HUES6 (cell line): ENCODE results near the gene MINDY4.

Source experiments
- H3K27ac ChIP-seq: 2 replicates; pipeline ENCODE4 v1.7.0; 2013; ENCODE audit warnings: low read depth, mild to moderate bottlenecking, low read length, inconsistent platforms
- H3K27me3 ChIP-seq: 2 replicates; pipeline ENCODE4 v1.6.1; 2013; ENCODE audit warnings: low read length; ENCODE audit not compliant: control insufficient read depth, insufficient read depth
- H3K36me3 ChIP-seq: 2 replicates; pipeline ENCODE4 v1.6.1; 2013; ENCODE audit warnings: low read length; ENCODE audit not compliant: control insufficient read depth, insufficient read depth
- H3K4me1 ChIP-seq: 2 replicates; pipeline ENCODE4 v1.6.1; 2013; ENCODE audit warnings: low read length; ENCODE audit not compliant: control insufficient read depth, insufficient read depth
- H3K4me3 ChIP-seq: 2 replicates; pipeline ENCODE4 v1.5.1; 2013; ENCODE audit warnings: low read depth, low read length
- H3K9ac ChIP-seq: one replicate; pipeline ENCODE4 v1.6.1; 2013; ENCODE audit warnings: mild to moderate bottlenecking, low read length
- H3K9me3 ChIP-seq: 2 replicates; pipeline ENCODE4 v1.6.1; 2013; ENCODE audit warnings: low read depth, low read length; ENCODE audit not compliant: control insufficient read depth, insufficient read depth

MINDY4 gene

DNA sequence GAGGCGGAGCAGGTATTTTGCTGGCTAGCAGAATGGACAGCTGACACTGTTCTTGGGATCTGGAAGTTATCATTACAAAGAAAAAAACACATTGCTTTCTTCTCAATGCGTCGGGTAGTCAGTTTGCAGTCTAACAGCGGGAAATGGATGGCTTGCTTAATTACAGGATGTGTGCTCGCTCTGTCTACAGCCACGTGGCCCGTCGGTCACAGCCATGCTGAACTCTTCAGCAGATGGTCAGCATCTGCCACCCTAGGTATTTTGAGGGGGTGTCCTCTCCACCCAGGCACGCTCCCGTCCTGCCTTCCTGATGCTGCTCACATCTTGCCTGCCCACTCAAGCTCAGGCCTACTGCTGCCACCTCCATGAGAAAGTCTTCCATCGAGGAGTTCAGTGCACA is 39.6 kb upstream of the MINDY4 start:
- H3K4me3 ChIP-seq = no peak overlapping the region
- H3K36me3 ChIP-seq = no peaks in the 10 kb centered on the region
- H3K4me1 ChIP-seq = peaks cover 17% of the 10 kb centered on the region
- no peaks in the 10 kb centered on the region for H3K27me3 ChIP-seq
- H3K9ac ChIP-seq = no peak overlapping the region
- no peak overlapping the region for H3K27ac ChIP-seq
- H3K9me3 ChIP-seq = no peaks in the 10 kb centered on the region

- Histone ChIP-seq H3K4me1 (peaks cover 8% of the 10 kb centered on the region; the same call in 1 of the 2 replicates), H3K4me3 (no peak overlapping the region), H3K9me3 (no peaks in the 10 kb centered on the region), H3K27ac (no peak overlapping the region), H3K36me3 (no peaks in the 10 kb centered on the region), H3K9ac (no peak overlapping the region), H3K27me3 (no peaks in the 10 kb centered on the region)
Observed at GRCh38 chr7:30732606-30733005, 38.6 kb upstream of the MINDY4 start.

DNA sequence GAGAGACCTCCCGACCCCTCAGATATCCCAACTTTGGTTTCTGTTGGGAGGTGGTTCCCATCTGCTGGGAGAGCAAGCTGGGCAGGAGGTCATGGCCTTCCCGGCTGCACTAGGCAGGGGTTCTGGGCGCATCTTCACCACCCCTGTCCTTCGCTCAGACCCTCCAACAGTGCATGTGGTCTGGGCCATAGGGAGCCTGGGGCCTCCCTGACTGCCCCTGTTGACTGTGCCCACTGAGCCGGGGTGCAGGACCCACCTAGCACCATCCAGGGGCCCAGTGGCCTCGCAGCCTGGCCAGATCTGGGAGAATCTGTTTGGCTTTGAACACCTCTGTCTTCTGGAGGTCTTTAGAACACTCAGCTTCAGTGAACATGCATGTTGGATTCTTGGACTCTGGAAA is 38.0 kb upstream of the MINDY4 start:
- Histone ChIP-seq H3K9me3 (no peaks in the 10 kb centered on the region), H3K27me3 (no peaks in the 10 kb centered on the region), H3K36me3 (no peaks in the 10 kb centered on the region), H3K9ac (no peak overlapping the region), H3K4me3 (no peak overlapping the region), H3K27ac (no peak overlapping the region), H3K4me1 (peaks cover 4% of the 10 kb centered on the region; the same call in 1 of the 2 replicates)

- Histone ChIP-seq H3K27ac (no peak overlapping the region), H3K27me3 (no peaks in the 10 kb centered on the region), H3K4me3 (no peak overlapping the region), H3K9me3 (no peaks in the 10 kb centered on the region), H3K9ac (no peak overlapping the region), H3K36me3 (no peaks in the 10 kb centered on the region), H3K4me1 (0 out of 2 replicates have a peak, but pooled peaks cover 4% of the 10 kb centered on the region)
Observed at GRCh38 chr7:30733691-30734090, 37.5 kb upstream of the MINDY4 start.

DNA sequence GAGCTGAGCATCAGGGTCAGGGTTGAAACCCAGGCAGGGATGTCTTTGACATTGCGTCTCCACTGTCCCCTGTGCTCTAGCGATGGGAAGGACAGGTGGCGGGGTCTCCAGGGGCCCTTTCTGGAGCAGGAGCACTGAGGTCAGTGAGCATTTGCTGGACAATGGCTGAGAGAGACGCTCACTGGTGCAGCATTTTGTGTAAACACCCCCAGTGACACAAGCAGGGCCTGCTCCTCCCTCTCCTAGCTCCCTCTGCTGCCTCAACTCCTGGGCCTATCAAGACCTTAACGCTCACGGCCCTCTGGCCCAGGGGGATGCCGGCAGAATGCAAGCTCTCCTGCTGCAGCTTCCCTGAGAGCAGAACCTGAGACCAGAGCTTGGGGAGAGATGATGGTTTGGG is 36.7 kb upstream of the MINDY4 start:
- no peaks in the 10 kb centered on the region for H3K9me3 ChIP-seq
- H3K4me1 ChIP-seq = 0 out of 2 replicates have a peak, but pooled peaks cover 4% of the 10 kb centered on the region
- no peak overlapping the region for H3K9ac ChIP-seq
- H3K27ac ChIP-seq = no peak overlapping the region
- H3K36me3 ChIP-seq = no peaks in the 10 kb centered on the region
- no peak overlapping the region for H3K4me3 ChIP-seq
- H3K27me3 ChIP-seq = no peaks in the 10 kb centered on the region

DNA sequence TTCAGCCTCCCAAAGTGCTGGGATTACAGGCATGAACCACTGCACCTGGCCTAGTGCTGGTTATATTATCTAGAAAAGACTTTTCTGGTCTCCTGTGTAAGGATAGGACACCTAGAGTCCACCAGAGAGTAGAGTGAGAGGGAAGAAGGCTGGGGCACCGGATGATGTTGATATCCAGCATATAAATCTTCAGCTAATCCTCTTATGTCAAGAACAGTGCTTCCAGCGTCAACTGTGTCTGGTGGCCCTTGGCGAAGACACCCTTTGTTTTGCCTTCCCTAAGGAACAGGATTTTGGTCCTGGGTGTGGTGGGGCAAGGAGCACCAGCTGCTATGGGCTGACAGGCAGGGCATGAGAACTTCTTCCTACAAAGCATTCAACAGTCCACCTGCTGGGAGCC is 35.6 kb upstream of the MINDY4 start:
- H3K4me1 ChIP-seq = 0 out of 2 replicates have a peak, but pooled peaks cover 4% of the 10 kb centered on the region
- H3K9ac ChIP-seq = no peak overlapping the region
- no peaks in the 10 kb centered on the region for H3K27me3 ChIP-seq
- H3K36me3 ChIP-seq = no peaks in the 10 kb centered on the region
- H3K9me3 ChIP-seq = no peaks in the 10 kb centered on the region
- H3K4me3 ChIP-seq = no peak overlapping the region
- H3K27ac ChIP-seq = no peak overlapping the region

DNA sequence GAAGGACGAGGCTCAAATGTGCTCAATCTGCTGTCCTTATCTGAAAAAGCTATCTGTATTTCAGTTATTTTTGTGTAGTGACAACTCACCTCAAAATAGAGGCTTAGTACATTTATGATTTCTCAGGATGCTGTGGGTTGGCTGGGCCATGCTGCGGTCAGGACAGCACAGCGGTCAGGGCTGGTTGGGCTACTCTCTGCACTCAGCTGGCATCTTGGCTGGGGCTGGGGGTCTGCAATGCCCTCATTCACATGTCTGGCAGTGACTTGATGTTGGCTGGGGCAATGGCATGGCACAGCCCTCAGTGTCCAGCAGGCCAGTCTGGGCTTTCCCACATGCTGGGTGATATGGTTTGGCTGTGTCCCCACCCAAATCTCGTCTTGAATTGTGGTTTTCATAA is 34.9 kb upstream of the MINDY4 start:
- H3K27ac ChIP-seq = no peak overlapping the region

DNA sequence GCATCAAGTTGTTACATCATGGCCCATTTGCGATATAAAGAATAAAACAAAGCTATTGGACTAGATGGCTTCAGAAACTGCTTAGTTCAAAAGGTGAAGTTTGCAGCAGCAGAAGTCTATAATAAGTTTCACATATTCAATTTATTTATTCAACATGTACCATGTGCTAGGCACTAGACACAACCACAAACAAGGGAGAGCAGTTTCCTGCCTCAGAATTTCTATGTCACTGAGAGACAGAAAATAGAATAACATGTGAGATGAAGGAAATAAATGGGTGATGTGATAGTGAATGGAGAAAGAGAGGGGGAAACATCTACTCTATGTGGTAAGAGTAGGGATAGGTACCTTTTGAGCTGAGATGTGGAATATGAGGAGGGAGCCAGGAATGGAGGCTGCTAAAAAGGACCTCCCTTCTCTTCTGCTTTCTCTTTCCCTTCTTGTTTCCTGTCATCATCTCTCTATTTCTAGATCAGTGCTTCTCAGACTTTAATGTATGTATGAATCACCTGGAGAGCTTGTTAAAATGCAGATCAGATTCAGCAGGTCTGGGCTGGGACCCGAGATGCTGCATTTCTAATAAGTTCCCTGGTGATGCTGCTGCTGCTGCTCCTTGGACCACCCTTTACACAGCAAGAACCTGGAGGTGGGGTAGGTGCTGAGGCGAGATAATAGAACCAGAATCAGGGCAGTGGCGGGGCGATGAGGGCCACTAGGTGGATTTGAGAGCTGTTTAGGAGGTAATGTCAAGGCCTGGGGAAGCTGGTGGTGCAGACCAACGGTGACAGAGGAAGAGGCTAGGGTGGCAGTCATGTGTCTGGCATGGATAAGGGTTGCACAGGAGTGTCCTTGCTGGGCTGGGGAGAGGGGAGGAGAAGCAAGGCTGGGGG is 32.9 kb upstream of the MINDY4 start:
- Histone ChIP-seq H3K4me1 (no peaks in the 10 kb centered on the region), H3K27me3 (no peaks in the 10 kb centered on the region), H3K27ac (no peak overlapping the region)

More for the DNA sequence above, 34.9 kb upstream of the MINDY4 start:
- H3K9ac ChIP-seq = no peak overlapping the region
- 0 out of 2 replicates have a peak, but pooled peaks cover 4% of the 10 kb centered on the region for H3K4me1 ChIP-seq
- H3K27me3 ChIP-seq = no peaks in the 10 kb centered on the region
- no peaks in the 10 kb centered on the region for H3K36me3 ChIP-seq
- no peak overlapping the region for H3K4me3 ChIP-seq
- no peaks in the 10 kb centered on the region for H3K9me3 ChIP-seq

GRCh38 chr7:30739691-30740090 is 31.5 kb upstream of the MINDY4 start:
- H3K27ac ChIP-seq = no peak overlapping the region
- no peaks in the 10 kb centered on the region for H3K27me3 ChIP-seq
- H3K4me1 ChIP-seq = no peaks in the 10 kb centered on the region
- no peaks in the 10 kb centered on the region for H3K9me3 ChIP-seq
- H3K36me3 ChIP-seq = no peaks in the 10 kb centered on the region
- H3K4me3 ChIP-seq = no peak overlapping the region
- no peak overlapping the region for H3K9ac ChIP-seq

More for the DNA sequence above, 32.9 kb upstream of the MINDY4 start:
- no peak overlapping the region for H3K9ac ChIP-seq
- no peaks in the 10 kb centered on the region for H3K9me3 ChIP-seq
- no peak overlapping the region for H3K4me3 ChIP-seq
- H3K36me3 ChIP-seq = no peaks in the 10 kb centered on the region

DNA sequence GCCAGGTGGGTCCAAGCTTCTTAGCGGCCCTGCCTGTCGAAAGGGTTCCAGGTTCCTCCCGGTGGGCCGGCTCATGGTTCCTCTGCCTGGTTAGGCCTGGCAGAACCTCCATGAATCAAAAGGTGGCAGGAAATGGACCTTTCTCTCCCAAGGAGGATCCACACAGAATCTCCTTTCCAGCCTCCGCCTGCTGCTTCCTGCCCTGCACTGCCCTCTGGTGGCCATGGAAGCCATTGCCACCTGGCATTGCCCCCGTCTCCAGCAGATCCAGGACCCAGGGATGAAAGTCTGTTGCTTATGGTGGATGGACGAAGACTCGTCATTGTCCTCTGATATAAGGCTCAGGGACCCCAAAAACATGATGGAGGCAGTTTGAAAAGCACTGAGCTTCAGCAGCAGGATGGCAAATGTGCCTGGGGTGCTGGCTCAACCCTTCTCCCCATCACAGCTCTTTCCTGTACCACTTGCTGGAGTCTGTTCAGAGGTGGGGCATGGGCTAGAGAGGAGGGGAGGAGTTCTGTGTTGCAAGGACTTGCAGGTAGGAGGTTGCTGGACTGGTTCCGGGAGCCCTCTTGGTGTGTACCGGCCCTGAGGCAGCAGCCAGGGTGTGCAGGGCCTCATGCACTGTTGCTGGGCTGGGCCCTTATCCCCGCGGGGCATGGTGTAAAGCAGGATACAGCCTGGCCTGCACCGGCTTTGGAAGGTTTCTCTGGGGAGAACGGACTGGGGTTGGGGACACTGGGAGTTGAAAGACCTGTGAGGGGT is 30.6 kb upstream of the MINDY4 start:
- Histone ChIP-seq H3K36me3 (no peaks in the 10 kb centered on the region), H3K27ac (no peak overlapping the region), H3K27me3 (no peaks in the 10 kb centered on the region)

GRCh38 chr7:30741289-30741688 is 29.9 kb upstream of the MINDY4 start:
- Histone ChIP-seq H3K36me3 (no peaks in the 10 kb centered on the region), H3K9ac (no peak overlapping the region), H3K27me3 (no peaks in the 10 kb centered on the region), H3K9me3 (no peaks in the 10 kb centered on the region), H3K4me3 (no peak overlapping the region), H3K4me1 (no peaks in the 10 kb centered on the region), H3K27ac (no peak overlapping the region)

More for the DNA sequence above, 30.6 kb upstream of the MINDY4 start:
- no peaks in the 10 kb centered on the region for H3K9me3 ChIP-seq
- H3K4me3 ChIP-seq = no peak overlapping the region
- no peak overlapping the region for H3K9ac ChIP-seq
- H3K4me1 ChIP-seq = no peaks in the 10 kb centered on the region
